Measurements from ENCODE around the gene PAX7.
"Not testable (repeated sequence)": the region's sequence is repeated elsewhere in the genome, so short reads cannot be mapped to it uniquely, and the experiment has no call there.

The PAX7 gene

GRCh38 chr1:18726368-18726767 is 95.7 kb downstream of the PAX7 start:
- DNase-seq (ENCODE audit: low read depth, low spot score) = no peak

DNA sequence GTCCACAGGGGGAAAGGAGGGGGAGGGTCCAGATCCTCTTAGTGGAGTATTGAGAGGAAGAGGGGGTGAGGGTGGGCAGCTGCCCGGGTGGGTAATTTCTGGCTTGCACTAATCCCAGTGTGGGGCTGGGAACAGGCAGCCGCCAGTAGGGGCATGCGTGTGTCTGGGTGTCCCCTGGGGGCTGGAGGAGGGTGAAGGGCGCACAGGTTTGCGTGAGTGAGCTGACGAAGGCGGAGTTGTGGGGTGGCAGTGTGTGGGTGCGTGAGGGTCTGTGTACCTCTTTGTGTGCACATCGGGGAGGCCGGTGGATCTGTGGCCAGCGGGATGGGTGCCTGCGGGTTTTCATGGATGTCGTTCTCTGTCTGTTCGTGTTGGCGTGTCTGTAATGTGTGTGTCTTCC is 97.3 kb downstream of the PAX7 start:
- DNase-seq (ENCODE audit: low read depth, low spot score) = no peak

DNA sequence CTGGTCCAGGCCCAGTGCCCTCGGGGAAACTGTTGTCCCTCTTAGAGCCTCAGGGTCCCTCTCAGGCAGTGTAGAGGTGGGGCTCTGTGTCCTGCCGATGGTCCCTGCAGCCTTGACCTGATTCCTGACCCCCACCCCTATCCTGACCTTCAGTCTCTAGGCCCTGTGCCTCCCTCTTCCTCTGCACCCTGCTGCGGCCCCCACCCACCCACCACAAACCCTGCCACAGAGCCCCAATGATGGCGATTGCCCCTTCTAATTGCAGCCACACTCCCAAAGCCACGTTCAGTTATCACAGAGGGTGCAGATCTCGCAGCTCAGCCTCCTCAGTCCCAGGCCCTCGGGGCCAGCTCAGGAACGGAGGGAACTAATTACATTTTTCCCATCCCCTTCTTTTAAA is 99.7 kb downstream of the PAX7 start:
- no peak for DNase-seq (ENCODE audit: low read depth, low spot score)

DNA sequence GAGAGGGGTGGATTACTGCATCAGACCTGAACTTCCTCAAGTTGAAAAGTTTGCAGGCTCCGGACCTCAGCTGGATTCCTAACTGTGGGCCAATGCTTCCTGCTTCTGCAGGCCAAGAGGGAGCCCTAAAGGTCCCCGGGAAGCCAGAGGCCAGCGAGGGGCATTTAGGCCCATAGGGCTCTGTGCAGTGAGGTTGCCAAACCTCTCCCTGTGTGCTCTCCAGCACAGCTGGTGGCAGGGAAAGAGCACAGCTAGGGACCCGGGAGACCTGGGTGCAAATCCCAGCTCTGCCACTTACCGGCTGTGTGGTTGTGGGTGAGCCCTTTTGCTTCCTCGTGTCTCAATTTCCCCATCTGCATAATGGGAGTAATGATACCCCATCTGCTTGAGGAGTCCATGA is 100.5 kb downstream of the PAX7 start:
- DNase-seq (ENCODE audit: low read depth, low spot score) = no peak

GRCh38 chr1:18731591-18732235 is 101.1 kb downstream of the PAX7 start:
- no peak for DNase-seq (ENCODE audit: low read depth, low spot score)

DNA sequence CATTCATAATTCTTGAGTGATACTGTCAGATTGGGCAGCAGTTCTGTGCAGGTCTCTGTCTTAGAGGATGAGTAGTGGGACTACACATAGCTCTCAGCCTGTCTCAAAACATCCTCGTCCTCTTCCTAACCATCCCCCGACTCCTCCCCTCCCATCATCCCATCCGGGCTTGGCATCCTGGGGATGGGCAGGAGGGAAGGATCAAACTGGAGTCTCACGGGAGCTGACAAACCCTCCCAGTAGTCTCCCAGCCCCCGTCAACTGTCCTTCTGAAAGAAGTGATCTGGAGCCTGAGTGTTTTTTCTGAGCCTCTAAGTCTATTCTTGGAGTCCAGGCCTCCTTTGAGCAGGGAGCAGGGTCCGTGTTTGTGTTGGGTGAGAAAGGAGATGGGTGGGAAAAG is 102.0 kb downstream of the PAX7 start:
- DNase-seq (ENCODE audit: low read depth, low spot score) = no peak

DNA sequence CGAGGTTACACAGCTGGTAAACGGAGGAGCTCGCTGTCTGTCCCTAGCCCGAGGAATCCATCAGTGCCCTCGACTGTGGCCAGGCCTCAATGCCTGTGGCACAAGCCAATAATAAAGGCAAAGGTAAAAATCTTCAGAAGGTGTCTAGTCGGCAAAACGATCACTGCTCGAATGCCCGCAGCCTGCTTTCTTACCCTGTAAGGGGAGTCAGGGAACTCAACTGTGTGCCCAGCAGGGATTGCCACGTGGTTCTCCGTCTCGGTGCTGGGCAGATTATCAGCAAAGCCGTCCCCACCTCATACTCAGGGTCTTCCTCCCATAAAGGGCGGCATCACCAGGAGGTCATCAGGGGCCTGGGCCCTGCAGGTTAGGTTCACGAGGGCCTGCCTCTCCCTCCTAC is 103.4 kb downstream of the PAX7 start:
- no peak for DNase-seq (ENCODE audit: low read depth, low spot score)

DNA sequence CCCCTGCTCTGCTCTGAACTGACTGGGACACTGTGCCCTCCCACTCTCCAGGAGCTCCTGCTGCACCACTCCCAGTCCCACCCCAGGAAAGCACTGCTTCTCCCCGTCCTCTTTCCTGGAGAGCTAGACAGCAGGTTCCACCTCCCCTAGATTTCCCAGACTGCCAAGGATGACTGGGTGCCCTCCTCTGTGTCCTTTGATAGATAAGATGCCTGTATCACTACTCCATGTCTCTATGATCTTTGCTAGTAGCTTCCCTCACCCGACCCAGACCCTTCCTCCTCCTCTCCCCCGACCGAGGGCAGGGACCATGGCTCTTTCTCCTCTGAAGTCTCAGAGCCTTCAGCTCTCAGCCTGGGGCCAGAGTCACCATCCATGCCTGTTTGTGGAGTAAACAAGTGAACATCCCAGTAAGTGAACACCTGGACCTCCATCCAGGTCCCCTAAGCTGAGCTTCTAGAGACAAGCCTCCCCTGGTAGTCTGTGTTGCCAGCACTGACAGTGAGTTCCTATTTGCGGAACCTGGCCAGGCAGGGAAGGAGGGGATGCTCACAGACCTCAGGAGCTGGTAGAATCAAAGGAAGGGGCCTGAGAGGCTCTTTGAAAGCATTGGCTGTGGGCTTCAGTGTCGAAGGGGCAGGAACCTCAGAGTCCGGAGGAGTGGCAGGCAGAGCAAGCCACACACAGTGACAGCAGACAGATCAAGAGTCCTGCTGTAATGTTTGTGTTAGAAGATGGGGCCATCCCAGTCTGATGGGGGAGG is 104.0 kb downstream of the PAX7 start:
- DNase-seq (ENCODE audit: low read depth, low spot score) = no peak

- no peak for DNase-seq (ENCODE audit: low read depth, low spot score)
Observed at GRCh38 chr1:18735224-18735997, 104.8 kb downstream of the PAX7 start.

DNA sequence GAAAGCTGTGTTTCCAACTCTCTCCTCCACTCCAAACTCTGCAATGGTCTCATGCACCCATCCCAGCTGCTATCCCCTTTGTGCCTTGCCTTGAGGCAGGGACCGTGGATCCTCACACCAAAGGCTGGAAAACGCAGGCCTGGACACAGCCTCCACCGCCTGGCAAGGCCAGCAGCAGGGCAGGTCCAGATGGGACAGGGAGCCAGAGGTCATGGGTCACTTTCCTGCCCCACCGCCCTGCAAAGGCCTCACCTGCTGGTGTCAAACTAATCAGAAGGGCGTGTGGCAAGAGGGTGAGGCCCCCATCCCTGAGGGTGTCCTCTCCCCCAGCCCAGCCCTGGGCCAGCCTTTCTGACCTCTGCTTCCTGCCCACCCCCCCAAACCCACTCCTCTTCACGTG is 106.3 kb downstream of the PAX7 start:
- DNase-seq (ENCODE audit: low read depth, low spot score) = no peak

DNA sequence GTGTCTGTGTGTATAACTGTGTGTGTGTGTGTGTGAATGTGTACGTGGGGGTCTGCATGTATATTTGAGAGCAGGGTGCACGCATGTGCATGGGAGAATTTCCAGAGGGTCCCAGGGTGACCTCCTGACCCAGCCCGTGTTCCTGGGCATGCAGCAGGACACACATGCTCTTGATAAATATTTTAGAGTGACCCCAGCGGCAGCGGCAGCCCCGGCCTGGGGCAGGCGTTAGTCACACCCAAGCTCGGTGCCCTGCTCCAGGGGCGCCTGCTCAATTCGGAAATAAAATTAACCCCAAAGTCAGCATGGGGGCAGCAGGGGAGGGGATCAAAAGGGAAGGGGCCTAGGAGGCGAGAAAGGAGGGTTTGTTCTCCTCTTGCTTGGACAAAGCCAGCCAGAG is 107.5 kb downstream of the PAX7 start:
- DNase-seq (ENCODE audit: low read depth, low spot score) = no peak

- no peak for DNase-seq (ENCODE audit: low read depth, low spot score)
Observed at GRCh38 chr1:18738617-18739016, 108.0 kb downstream of the PAX7 start.

DNA sequence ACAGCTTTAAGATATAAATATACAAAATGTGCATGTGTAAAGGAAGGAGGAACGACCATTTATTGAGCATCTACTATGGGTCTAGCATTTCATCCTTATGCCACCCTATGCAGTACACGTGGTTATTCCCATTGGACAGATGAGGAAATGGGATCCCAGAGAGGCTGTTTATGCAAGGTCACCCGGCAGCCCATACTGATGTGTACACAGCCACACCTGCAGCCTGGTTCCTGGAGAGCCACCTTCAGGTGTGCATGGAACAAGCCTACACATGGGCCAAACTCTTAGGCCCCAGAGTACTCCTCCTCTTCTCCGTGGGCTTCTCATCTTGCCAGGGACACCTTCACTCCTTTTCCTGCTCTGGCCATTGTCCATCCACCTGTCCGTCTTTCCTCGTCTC is 108.8 kb downstream of the PAX7 start:
- no peak for DNase-seq (ENCODE audit: low read depth, low spot score)

- no peak for DNase-seq (ENCODE audit: low read depth, low spot score)
Observed at GRCh38 chr1:18739897-18740296, 109.3 kb downstream of the PAX7 start.

- no peak for DNase-seq (ENCODE audit: low read depth, low spot score)
Observed at GRCh38 chr1:18740617-18741016, 110.0 kb downstream of the PAX7 start.

DNA sequence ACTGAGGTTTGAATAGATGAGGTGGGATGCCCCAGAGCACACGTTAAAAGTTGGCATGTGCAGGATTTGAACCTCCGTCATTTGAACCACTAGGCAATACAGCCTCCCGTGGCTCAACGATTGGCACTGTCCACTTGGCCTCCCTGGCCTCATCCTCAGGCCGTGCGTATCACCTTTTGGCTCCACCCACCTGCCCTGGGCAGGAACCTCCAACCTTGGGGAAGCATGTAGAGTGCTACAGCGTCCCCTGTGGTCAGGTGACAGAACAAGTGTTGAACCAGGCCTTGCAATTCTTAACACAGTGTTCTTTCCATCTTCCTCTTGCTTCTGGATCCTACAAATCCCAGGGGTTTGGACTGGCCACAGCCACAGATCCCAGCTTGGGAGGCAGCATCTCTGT is 112.6 kb downstream of the PAX7 start:
- DNase-seq (ENCODE audit: low read depth, low spot score) = no peak

DNA sequence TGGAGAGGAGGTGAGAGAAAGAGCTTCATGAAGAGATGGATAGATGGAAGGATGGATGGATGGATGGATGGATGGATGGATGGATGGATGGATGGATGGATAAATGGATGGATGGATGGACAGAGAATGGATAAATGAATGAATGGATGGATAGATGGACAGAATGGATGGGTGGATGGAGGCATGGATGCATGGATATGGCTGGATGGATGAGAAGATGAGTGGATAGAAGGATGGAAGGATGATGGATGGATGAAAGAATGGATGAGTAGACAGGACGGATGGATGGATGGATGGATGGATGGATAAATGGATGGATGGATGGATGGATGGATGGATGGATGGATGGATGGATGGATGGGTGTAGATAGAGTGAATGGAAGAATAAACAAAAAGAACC is 113.7 kb downstream of the PAX7 start:
- DNase-seq (ENCODE audit: low read depth, low spot score) = not testable (repeated sequence)

GRCh38 chr1:18746981-18747380 is 116.3 kb downstream of the PAX7 start:
- DNase-seq (ENCODE audit: low read depth, low spot score) = no peak

- no peak for DNase-seq (ENCODE audit: low read depth, low spot score)
Observed at GRCh38 chr1:18747671-18748070, 117.0 kb downstream of the PAX7 start.

- no peak for DNase-seq (ENCODE audit: low read depth, low spot score)
Observed at GRCh38 chr1:18748435-18748834, 117.8 kb downstream of the PAX7 start.

DNA sequence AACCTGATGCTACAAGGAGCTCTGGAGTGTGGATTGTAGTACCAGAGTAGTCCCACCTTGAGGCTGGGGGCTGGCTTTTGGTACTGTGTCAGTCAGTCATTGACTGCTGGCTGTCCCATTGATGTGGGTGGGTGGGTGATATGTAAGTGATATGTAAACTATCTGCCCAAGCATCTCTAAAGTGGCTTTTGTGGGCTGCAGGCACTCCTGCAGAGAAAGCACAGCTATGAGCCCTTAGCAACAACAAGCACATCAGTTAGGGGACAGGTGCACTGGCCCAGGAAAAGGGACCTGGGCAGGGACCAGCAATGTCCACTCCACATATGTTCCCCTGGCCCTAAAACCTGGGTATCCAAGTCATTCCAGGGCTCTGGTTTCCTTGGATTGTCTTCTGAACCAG is 118.9 kb downstream of the PAX7 start:
- DNase-seq (ENCODE audit: low read depth, low spot score) = no peak

GRCh38 chr1:18750600-18750999 is 120.0 kb downstream of the PAX7 start:
- DNase-seq (ENCODE audit: low read depth, low spot score) = no peak

- DNase-seq (ENCODE audit: low read depth, low spot score) = no peak
Observed at GRCh38 chr1:18751425-18751824, 120.8 kb downstream of the PAX7 start.
